ENCODE measurements around the gene LRRC4B. TPM values are rescaled to one million over a fixed set of nuclear protein-coding genes. Genes with fewer than 3 reads are reported as not detected.

The LRRC4B gene
- polyA plus RNA-seq, 1 of the 3 experiments (the other 2 are of a cell fraction) = 6.9 TPM

GRCh38 chr19:50557009-50557613 lies 11.1 kb downstream of the LRRC4B start:
- peak overlapping the region; percentile 56 to 60; a peak in 2 of 4 replicates for H3K4me3 ChIP-seq (ENCODE audit: low read depth in 2 of 2, low read length in 1 of 2)

More at GRCh38 chr19:50557009-50557613, 11.1 kb downstream of the LRRC4B start:
- DNase-seq = no peak
- no peaks in the 10 kb centered on the region for H3K9me3 ChIP-seq
- H3K9me2 ChIP-seq = no peaks in the 10 kb centered on the region
- H3K9ac ChIP-seq = no peak overlapping the region
- H3K27me3 ChIP-seq (ENCODE audit: insufficient read depth) = no peaks in the 10 kb centered on the region
- ChIA-PET CTCF (interaction anchor here (0.6 to 10.3 kb wide), 47 partner anchors 8 to 366 kb away, joined by 3 to 170 read pairs (median 4); partner anchors contain the start of genes ASPDH, C19orf81, JOSD2 and NAPSA), POLR2A (no interaction called here)
- H3F3A ChIP-seq (replicated peaks; ENCODE audit: insufficient read depth) = no peaks in the 10 kb centered on the region
- H3K4me1 ChIP-seq (ENCODE audit: control insufficient read depth in 1 of 2, insufficient read depth in 2 of 2, low read depth in 1 of 2, low read length in 1 of 2) = peaks cover 0 to 13% of the 10 kb centered on the region in 2 experiments; a peak in 1 of 4 replicates
- H3K79me2 ChIP-seq (ENCODE audit: insufficient read depth) = no peaks in the 10 kb centered on the region
- H3K36me3 ChIP-seq (replicated peaks in 1 of 2; ENCODE audit: control insufficient read depth in 1 of 2, insufficient read depth in 2 of 2, low read length in 1 of 2) = no peaks in the 10 kb centered on the region
- 50% methylated on average over 14 of the region's 20 CpGs for WGBS (ENCODE audit: low lambda C conversion rate)
- no peak overlapping the region for H3K27ac ChIP-seq (ENCODE audit: low read depth in 2 of 2, low read length in 1 of 2)
- no peak for TF ChIP-seq REST (IDR thresholded peaks at IDR 0.05; ENCODE audit: low read depth, low read length)
- TF ChIP-seq MAX (IDR thresholded peaks at IDR 0.05; ENCODE audit: low read depth) = no peak
- no peak for TF ChIP-seq JUND (IDR thresholded peaks at IDR 0.05)
- no peak for TF ChIP-seq NRF1 (IDR thresholded peaks at IDR 0.05; ENCODE audit: low read depth, low read length)
- TF ChIP-seq ZBTB33 (IDR thresholded peaks at IDR 0.05; ENCODE audit: borderline replicate concordance, low read depth) = no peak
- no peak for TF ChIP-seq MEF2A (IDR thresholded peaks at IDR 0.05; ENCODE audit: borderline replicate concordance, low read depth)
- TF ChIP-seq ELF1 (IDR thresholded peaks at IDR 0.05) = no peak
- TF ChIP-seq SMC3 (IDR thresholded peaks at IDR 0.05; ENCODE audit: low read depth, low read length) = no peak
- no peak for TF ChIP-seq GATA2 (CRISPR knock-in tag; IDR thresholded peaks at IDR 0.05)
- TF ChIP-seq EZH2phosphoT487 (IDR thresholded peaks at IDR 0.05; ENCODE audit: borderline replicate concordance, low read depth) = no peak
- TF ChIP-seq CHD2 (IDR thresholded peaks at IDR 0.05; ENCODE audit: low read length, partially characterized antibody) = no peak
- H3K4me2 ChIP-seq = peak overlapping the region; percentile 88
- H2AFZ ChIP-seq (ENCODE audit: low read depth) = no peak overlapping the region
- H4K20me1 ChIP-seq (ENCODE audit: insufficient read depth) = peaks cover 8% of the 10 kb centered on the region; the same call in 1 of the 2 replicates

Data from SK-N-SH (cell line).